NOMO-1 treated with dmso at 0.1 percent for 144 hours (cell line): ENCODE data around the gene PPIP5K1.

ENCODE experiments used
- DNase-seq: peaks from one replicate; lab custom pipeline; 2025; ENCODE audit not compliant: unreplicated experiment; lab: John Stamatoyannopoulos, UW

The PPIP5K1 gene

DNA sequence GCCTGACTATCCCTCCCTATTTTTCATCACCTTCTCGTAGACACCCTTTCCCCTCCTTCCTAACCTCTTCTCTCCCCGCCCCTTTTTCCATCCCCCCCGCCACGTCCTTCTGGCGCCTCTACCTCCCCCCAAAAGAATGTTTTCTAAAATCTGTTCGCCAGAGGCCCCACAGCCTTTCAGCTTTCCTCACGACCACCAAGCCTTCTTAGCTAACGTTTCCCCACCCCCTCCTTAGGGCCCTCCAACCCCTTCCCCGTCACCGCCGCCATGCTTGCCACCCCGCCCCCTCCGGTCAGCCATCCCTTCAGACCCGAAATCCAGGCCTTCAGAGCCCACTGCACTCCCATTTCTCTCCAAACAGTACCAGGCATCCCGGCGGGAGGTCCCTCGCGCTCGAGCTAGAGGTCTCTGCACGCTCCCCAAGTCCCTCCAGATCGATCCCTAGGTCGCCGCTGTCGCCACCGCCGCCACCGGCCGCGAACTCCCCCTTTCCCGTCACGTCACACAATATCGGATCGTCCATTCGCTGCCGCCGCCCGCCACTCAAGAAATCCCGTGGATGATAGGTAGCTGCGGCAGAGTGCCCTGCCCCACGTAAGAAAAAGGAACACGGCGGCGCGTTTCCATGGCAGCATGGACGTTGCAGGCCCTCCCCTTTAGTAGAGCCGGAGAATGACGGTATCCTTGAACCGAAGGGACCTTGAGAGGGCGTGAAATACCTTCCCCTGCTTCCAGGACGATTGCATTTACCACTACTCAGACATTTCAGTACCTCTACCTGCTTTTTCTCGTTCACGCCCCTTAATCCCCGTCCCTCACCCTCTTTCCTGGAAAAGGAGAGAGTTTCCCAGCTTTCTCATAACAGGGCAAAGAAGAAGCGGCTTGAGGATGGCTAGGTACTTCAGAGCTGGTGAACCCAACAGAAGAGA is 97.1 kb downstream of the PPIP5K1 start, which contains the start of gene TP53BP1:
Gene TP53BP1, minus strand, starts transcription at position 484 of the 929 bp plus-strand sequence. Its CDS starts 113 bp downstream, at position 371.
- DNase-seq, result peak; percentile 96

DNA sequence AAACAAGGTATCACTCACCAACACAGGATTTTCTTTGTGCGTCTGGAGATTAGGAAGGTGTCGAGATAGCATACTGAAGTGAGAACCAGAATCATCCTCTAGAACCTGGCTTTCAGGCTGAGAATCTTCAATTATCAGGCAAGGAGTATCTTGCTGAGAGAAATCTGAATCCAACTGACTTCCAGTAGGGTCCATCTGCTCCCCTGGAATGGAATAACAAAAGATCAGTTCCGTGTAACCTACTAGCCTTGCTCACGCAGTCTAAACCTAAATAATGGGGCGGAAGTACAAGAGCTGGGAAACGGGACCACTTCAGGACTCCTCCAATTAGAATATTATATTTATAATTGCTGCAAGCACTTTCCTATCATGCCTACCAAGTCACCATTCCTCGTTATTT is 97.7 kb downstream of the PPIP5K1 start:
- DNase-seq, result no peak

DNA sequence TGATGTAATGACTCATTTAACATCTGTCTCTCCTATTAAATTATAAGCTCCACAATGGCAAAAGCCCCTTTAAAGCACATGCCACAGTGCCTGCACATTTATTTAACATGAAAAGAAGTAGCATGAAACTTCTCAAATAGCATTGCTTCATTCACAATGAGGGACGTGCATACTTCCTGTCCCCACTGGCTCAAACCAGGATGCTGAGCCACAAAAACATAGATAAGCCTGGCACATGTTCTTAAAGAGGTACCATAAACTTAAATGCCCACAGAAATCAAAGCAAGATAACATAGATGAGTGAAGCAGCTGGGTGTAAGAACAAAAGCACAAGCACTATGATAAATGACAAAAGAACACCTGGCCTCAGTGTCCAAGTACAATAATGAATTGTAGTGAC is 100.8 kb downstream of the PPIP5K1 start:
- DNase-seq, result no peak

DNA sequence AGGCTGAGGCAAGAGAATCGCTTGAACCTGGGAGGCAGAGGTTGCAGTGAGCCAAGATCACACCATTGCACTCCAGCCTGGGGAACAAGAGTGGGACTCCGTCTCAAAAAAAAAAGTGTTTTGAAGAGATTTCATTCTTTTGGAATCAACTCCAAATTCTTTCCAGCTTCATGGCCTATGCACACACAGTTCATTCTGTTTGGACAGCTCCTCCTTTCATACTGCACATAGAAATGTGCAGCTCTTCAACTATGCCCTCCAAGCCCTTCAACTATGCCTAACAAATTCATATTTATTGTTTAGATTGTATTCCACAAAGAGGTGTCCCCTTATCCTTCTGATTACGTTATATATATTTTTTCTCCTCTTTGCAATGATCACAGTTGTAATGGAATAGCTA is 101.2 kb downstream of the PPIP5K1 start:
- DNase-seq, result no peak

DNA sequence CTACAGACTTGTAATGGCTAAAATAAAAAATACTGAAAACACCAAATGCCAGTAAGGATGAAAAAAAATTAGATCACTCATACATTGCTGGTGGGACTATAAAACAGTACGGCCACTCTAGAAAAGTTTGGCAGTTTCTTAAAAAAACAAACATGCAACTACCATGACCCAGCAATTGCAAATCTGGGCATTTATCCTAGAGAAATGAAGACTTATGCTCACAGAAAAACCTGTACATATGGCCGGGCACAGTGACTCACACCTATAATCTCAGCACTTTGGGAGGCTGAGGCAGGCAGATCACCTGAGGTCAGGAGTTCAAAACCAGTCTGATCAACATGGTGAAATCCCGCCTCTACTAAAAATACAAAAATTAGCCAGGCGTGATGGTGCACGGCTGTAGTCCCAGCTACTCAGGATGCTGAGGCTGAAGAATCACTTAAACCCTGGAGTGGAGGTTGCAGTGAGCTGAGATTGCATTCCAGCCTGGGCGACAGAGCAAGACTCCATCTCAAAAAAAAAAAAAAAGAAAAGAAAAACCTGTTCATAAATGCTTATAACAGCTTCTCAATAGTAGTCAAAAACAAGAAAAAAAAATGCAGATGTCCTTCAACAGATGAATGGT is 102.6 kb downstream of the PPIP5K1 start:
- no peak for DNase-seq

DNA sequence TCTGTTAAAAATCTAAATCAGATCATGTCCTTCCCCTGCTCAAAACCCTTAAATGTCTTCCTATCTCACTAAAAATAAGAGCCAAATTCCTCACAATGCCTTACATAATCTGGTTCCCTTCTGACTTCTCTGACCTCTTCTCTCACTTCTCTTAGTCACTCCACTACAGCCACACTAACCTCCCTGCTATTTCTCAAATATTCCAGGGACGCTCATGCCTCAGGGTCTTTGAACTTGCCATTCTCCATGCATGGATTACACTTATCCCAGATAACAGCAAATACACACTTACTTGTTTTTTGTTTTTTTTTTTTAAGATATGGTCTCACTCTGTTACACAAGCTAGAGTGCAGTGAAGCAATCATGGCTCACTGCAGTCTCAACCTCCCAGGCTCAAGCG is 105.6 kb downstream of the PPIP5K1 start:
- DNase-seq, result no peak
